ENCODE measurements around the gene HSD17B8. TPM values are rescaled to one million over a fixed set of nuclear protein-coding genes. Genes with fewer than 3 reads are reported as not detected.

The HSD17B8 gene
- total and polyA plus RNA-seq, 8 donors: 20.9 to 47.4 (median 34.5) TPM

GRCh38 chr6:33177552-33178446 lies 26.7 kb upstream of the HSD17B8 start:
- DNase-seq: no peak
- TF ChIP-seq, protein P1, sequence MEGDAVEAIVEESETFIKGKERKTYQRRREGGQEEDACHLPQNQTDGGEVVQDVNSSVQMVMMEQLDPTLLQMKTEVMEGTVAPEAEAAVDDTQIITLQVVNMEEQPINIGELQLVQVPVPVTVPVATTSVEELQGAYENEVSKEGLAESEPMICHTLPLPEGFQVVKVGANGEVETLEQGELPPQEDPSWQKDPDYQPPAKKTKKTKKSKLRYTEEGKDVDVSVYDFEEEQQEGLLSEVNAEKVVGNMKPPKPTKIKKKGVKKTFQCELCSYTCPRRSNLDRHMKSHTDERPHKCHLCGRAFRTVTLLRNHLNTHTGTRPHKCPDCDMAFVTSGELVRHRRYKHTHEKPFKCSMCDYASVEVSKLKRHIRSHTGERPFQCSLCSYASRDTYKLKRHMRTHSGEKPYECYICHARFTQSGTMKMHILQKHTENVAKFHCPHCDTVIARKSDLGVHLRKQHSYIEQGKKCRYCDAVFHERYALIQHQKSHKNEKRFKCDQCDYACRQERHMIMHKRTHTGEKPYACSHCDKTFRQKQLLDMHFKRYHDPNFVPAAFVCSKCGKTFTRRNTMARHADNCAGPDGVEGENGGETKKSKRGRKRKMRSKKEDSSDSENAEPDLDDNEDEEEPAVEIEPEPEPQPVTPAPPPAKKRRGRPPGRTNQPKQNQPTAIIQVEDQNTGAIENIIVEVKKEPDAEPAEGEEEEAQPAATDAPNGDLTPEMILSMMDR (IDR thresholded peaks at IDR 0.05): no peak

DNA sequence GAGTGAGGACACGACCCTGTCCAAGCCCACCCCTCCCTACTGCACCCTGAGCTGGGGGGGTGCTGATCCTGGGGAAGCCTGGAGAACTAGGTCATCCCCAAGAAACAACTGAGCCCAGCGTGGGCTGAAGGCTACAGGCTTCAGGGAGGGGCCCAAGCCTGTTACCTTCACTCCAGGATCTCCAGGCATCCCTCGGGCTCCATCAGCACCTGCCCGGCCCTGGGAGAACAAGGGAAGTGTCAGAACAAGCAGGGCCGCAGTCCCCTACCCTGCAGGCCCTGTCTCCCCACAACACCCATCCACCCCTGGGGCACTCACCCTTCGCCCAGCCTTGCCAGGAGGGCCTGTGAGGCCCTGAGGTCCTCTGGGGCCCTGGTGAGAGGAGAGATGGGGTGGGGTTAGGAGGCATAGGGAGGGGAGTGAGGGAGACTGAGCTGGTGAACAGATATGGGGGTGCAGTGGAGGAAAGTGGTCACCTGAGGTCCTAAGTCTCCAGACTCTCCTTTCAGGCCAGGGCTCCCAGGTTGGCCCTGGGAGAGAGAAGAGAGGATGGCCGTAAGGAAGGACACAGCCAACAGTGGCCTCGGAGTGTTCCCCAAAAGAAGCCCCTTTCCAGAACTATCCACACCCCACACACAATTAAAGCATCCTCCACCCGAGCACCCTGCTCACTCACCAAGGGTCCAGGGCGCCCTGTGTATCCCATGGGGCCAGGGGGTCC lies 25.5 kb upstream of the HSD17B8 start:
- TF ChIP-seq, protein P1 (IDR thresholded peaks at IDR 0.05): no peak
- WGBS, 2 donors: 76 to 82% methylated on average over 10 of the region's 10 CpGs
- no peaks in the 10 kb centered on the region for H3K27me3 ChIP-seq
- FAIRE-seq (no peak), DNase-seq (no peak), ATAC-seq (no peak)
- no peaks in the 10 kb centered on the region for H3K36me3 ChIP-seq
- no peaks in the 10 kb centered on the region for H3K4me1 ChIP-seq
- H3K4me3 ChIP-seq: no peak overlapping the region
- intact Hi-C loops (cut with DNase I): no loop called here
- H3K9me3 ChIP-seq: no peaks in the 10 kb centered on the region
- no peak overlapping the region for H3K27ac ChIP-seq

More at GRCh38 chr6:33177552-33178446, 26.7 kb upstream of the HSD17B8 start:
- H3K4me3 ChIP-seq: no peak overlapping the region
- no peaks in the 10 kb centered on the region for H3K9me3 ChIP-seq
- no peak for ATAC-seq
- no peak overlapping the region for H3K27ac ChIP-seq
- 79 to 82% methylated on average over 17 to 19 of the region's 19 CpGs for WGBS, 2 donors
- intact Hi-C loops (cut with DNase I): no loop called here
- no peaks in the 10 kb centered on the region for H3K4me1 ChIP-seq
- no peak for FAIRE-seq
- H3K27me3 ChIP-seq: no peaks in the 10 kb centered on the region
- no peaks in the 10 kb centered on the region for H3K36me3 ChIP-seq

DNA sequence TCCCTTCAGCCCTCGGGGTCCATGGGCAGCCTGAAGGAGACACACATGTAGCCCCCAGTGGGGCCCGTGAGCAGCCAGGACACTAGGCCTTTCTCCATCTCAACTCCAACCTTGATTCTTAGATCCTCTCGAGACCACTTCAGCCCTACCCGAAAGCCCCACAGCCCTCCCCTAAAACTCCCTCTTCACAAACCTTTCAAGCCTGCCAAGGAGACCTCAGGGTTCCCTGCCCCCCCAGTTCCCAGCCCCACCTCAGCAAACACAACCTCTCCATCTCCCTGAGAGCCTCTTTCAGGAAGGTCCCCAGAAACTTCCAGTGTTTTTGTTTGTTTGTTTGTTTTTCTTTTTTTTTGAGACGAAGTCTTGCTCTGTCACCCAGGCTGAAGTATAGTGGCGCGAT lies 23.3 kb upstream of the HSD17B8 start:
- TF ChIP-seq, protein P1 (IDR thresholded peaks at IDR 0.05): no peak
- DNase-seq (no peak), FAIRE-seq (no peak), ATAC-seq (no peak)
- no peaks in the 10 kb centered on the region for H3K27me3 ChIP-seq
- 79 to 81% methylated on average over 7 of the region's 7 CpGs for WGBS, 2 donors
- intact Hi-C loops (cut with DNase I): no loop called here
- no peaks in the 10 kb centered on the region for H3K9me3 ChIP-seq
- no peak overlapping the region for H3K4me3 ChIP-seq
- H3K4me1 ChIP-seq: no peaks in the 10 kb centered on the region
- no peaks in the 10 kb centered on the region for H3K36me3 ChIP-seq
- H3K27ac ChIP-seq: no peak overlapping the region

DNA sequence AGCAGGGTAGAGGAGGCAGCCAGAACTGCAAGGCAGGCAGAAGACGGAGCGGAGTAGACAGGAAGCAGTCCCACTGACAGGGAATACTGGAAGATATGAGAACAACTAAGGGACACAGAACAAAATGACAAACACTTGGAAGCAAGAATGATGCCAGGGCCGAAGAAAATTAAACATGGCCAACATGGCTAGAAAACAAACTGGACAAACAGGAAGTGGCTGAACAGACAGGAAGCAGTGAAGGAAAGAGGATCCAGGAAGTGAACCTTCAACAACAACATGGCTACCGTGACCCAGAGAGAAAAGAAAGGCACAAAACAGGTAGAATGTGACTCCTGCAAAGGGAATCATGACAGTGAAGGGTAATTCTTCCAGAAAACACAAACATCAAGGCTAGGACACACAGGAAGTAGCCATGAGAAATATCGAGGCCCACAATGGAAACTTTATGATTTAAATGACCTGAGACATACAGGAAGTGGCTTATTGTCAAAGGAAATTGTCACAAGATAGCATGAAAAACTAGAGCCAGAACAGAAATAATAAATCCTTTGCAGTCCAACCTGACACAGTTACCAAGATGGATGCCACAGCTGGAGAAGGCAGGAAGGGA lies 21.3 kb upstream of the HSD17B8 start:
- DNase-seq: no peak
- Histone ChIP-seq H3K4me1 (no peaks in the 10 kb centered on the region), H3K9me3 (no peaks in the 10 kb centered on the region), H3K27ac (no peak overlapping the region), H3K36me3 (no peaks in the 10 kb centered on the region), H3K27me3 (no peaks in the 10 kb centered on the region), H3K4me3 (no peak overlapping the region)
- 73 to 81% methylated on average over 5 of the region's 5 CpGs for WGBS, 2 donors
- ATAC-seq: no peak
- intact Hi-C loops (cut with DNase I): no loop called here
- FAIRE-seq: no peak
- TF ChIP-seq, protein P1 (IDR thresholded peaks at IDR 0.05): no peak

Measured in pancreas (tissue), 10 donors.